Endothelial cell of umbilical vein (primary cell): Measurements from ENCODE around the gene TARBP2. TPM values are rescaled to one million over a fixed set of nuclear protein-coding genes. Genes with fewer than 3 reads are reported as not detected.

Experiments used
- BruUV-seq: library from RNA; stranded (reverse); fragments of 400-500 nt; replicated peaks from 2 replicates; lab custom pipeline; 2021; lab: Mats Ljungman, UMichigan
- CTCF ChIA-PET: fragments of 300-600, 350-600 bp; sonication (Branson Sonifier 250); formaldehyde crosslinking; loops from one replicate; lab custom pipeline; 2021; ENCODE audit warnings: antibody characterized with exemption, inconsistent platforms; lab: Charles Lee
- POLR2A ChIA-PET: fragments of 300-600, 350-600 bp; sonication (Branson Sonifier 250); formaldehyde crosslinking; loops from one replicate; lab custom pipeline; 2021; ENCODE audit warnings: antibody characterized with exemption, inconsistent platforms; lab: Charles Lee
- DNase-seq: peaks from one replicate; pipeline ENCODE4 v3.0.0-alpha.2; 2011; ENCODE audit warnings: low read depth, low spot score
- FAIRE-seq: peaks from 2 replicates; lab custom pipeline; 2011; peaks lifted over from hg19 to GRCh38; lab: Jason Lieb, UNC
- H2AFZ ChIP-seq: 2 replicates; pipeline ENCODE4 v1.6.0; 2012; ENCODE audit warnings: low read depth, low read length, control low read depth, inconsistent platforms
- H3K27ac ChIP-seq: 2 replicates; pipeline ENCODE4 v1.5.1; 2011; ENCODE audit warnings: low read depth, mild to moderate bottlenecking, control low read depth, low read length, moderate library complexity; ENCODE audit not compliant: insufficient read depth
- H3K27me3 ChIP-seq, 2 experiments: 2 replicates each; pipeline versions ENCODE4 v1.6.0 to v1.6.1; 2011; ENCODE audit warnings: low read length in 2 of 2, mixed read lengths in 1 of 2; ENCODE audit not compliant: control insufficient read depth in 2 of 2, insufficient read depth in 2 of 2
- H3K36me3 ChIP-seq, 2 experiments: 2 replicates in 1 of 2; 3 replicates in 1 of 2; pipeline ENCODE4 v1.5.1; 2011; ENCODE audit warnings: low read length in 2 of 2, mild to moderate bottlenecking in 1 of 2, moderate library complexity in 1 of 2; ENCODE audit not compliant: control insufficient read depth in 2 of 2, insufficient read depth in 2 of 2; ENCODE audit errors: extremely low read depth in 1 of 2
- H3K4me1 ChIP-seq: 3 replicates; pipeline ENCODE4 v1.5.1; 2011; ENCODE audit warnings: mild to moderate bottlenecking, low read length; ENCODE audit not compliant: control insufficient read depth, insufficient read depth; ENCODE audit errors: extremely low read depth
- H3K4me2 ChIP-seq: 2 replicates; pipeline ENCODE4 v1.6.1; 2011; ENCODE audit warnings: low read length, control low read depth, mixed read lengths; ENCODE audit not compliant: insufficient read depth
- H3K4me3 ChIP-seq, 3 experiments: fragments of 200-600 bp in 1 of 3; sonication (generic), shearing (Covaris generic) in 1 of 3; replicated peaks in 1 of 3; 2 replicates each; pipeline ENCODE4 v1.5.1; 2011 to 2016; ENCODE audit warnings: control low read depth in 3 of 3, low read length in 3 of 3, mild to moderate bottlenecking in 2 of 3, inconsistent platforms in 1 of 3, low read depth in 1 of 3, moderate library complexity in 1 of 3; ENCODE audit not compliant: insufficient read depth in 1 of 3
- H3K79me2 ChIP-seq: 2 replicates; pipeline ENCODE4 v1.6.0; 2012; ENCODE audit warnings: low read length, inconsistent platforms; ENCODE audit not compliant: control insufficient read depth, insufficient read depth
- H3K9ac ChIP-seq: replicated peaks from 2 replicates; pipeline ENCODE3; 2011; ENCODE audit warnings: low read length, control low read depth; ENCODE audit not compliant: insufficient read depth; ENCODE audit errors: extremely low read depth
- H3K9me1 ChIP-seq: replicated peaks from 3 replicates; pipeline ENCODE4 v1.6.0; 2011; ENCODE audit warnings: mild to moderate bottlenecking, low read length; ENCODE audit not compliant: control insufficient read depth, insufficient read depth; ENCODE audit errors: extremely low read depth
- H3K9me3 ChIP-seq: replicated peaks from 2 replicates; pipeline ENCODE4 v1.5.1; 2012; ENCODE audit warnings: low read length, inconsistent platforms; ENCODE audit not compliant: control insufficient read depth, insufficient read depth
- H4K20me1 ChIP-seq: replicated peaks from 2 replicates; pipeline ENCODE3; 2011; ENCODE audit warnings: mild to moderate bottlenecking, low read length; ENCODE audit not compliant: control insufficient read depth, insufficient read depth; ENCODE audit errors: extremely low read depth
- CTCF ChIP-seq, 2 donors: IDR thresholded peaks; 1 replicate in 1 of 2; 2 replicates in 1 of 2; pipeline ENCODE4 v1.5.1; 2011; ENCODE audit warnings: low read length in 2 of 2, mild to moderate bottlenecking in 2 of 2, moderate library complexity in 2 of 2, control low read depth in 1 of 2, inconsistent platforms in 1 of 2, low read depth in 1 of 2; ENCODE audit not compliant: insufficient read depth in 1 of 2; ENCODE audit errors: extremely low read depth in 1 of 2
- EZH2 ChIP-seq: IDR thresholded peaks from 2 replicates; pipeline ENCODE4 v1.6.1; 2012; ENCODE audit warnings: borderline replicate concordance, low read depth, mild to moderate bottlenecking, moderate library complexity, low read length, inconsistent platforms; ENCODE audit not compliant: severe bottlenecking
- FOS ChIP-seq: IDR thresholded peaks from 2 replicates; pipeline ENCODE4 v1.6.1; 2011; ENCODE audit warnings: mild to moderate bottlenecking, low read length, moderate library complexity, borderline replicate concordance; ENCODE audit not compliant: insufficient read depth
- GATA2 ChIP-seq: IDR thresholded peaks from 2 replicates; pipeline ENCODE4 v1.7.0; 2011; ENCODE audit warnings: low read depth, mild to moderate bottlenecking, moderate library complexity, mixed read lengths, low read length; ENCODE audit not compliant: insufficient read length, insufficient read depth
- JUN ChIP-seq: IDR thresholded peaks from 2 replicates; pipeline ENCODE4 v1.6.1; 2011; ENCODE audit warnings: borderline replicate concordance, low read depth; ENCODE audit not compliant: insufficient read length, insufficient read depth
- MAX ChIP-seq: IDR thresholded peaks from 2 replicates; pipeline ENCODE4 v1.6.1; 2011; ENCODE audit not compliant: insufficient read depth, insufficient read length
- MYC ChIP-seq: IDR thresholded peaks from one replicate; pipeline ENCODE4 v1.6.1; 2011; ENCODE audit warnings: mild to moderate bottlenecking, low read depth, low read length
- POLR2A ChIP-seq: IDR thresholded peaks from 2 replicates; pipeline ENCODE4 v1.6.1; 2012; ENCODE audit warnings: low read depth, mild to moderate bottlenecking, control low read depth, low read length
- POLR2AphosphoS5 ChIP-seq: IDR thresholded peaks from 2 replicates; pipeline ENCODE4 v1.6.1; 2012; ENCODE audit warnings: low read depth, mild to moderate bottlenecking, control low read depth, low read length, moderate library complexity; ENCODE audit not compliant: insufficient read depth
- dilution Hi-C: fragments of 300-500 bp; cut with MboI; formaldehyde crosslinking; loops from one replicate; pipeline ENCODE4 v1.15.0; 2019; ENCODE audit warnings: low sequenced_read_pairs; ENCODE audit not compliant: extremely low pct_ligation_motif_present
- intact Hi-C: fragments of 100-400 bp; cut with micrococcal nuclease; formaldehyde crosslinking; loops from one replicate; pipeline ENCODE4 v1.10.0; 2022
- polyA plus RNA-seq, 4 experiments: library from polyadenylated mRNA; depleted of rRNA in 3 of 4; stranded (reverse) in 3 of 4; unstranded in 1 of 4; fragments of >200 nt; gene quantifications; 2 replicates each; pipeline versions ENCODE4 v1.2.1 to v1.2.3, GENCODE V29; 2011 to 2012; ENCODE audit warnings: missing spikeins in 1 of 4
- total RNA-seq: library from RNA; stranded (reverse); gene quantifications from 2 replicates; pipeline ENCODE4 v1.2.3, GENCODE V29; 2021

The TARBP2 gene
- total and polyA plus RNA-seq, 2 donors (not counting 3 experiments of a cell fraction or from before 2014, with no cell fraction given), result 57.2 to 82.8 TPM

GRCh38 chr12:53513712-53514410, 12.8 kb downstream of the TARBP2 start:
- Histone ChIP-seq H3K4me1 (peaks cover under 1% of the 10 kb centered on the region), H3K79me2 (no peaks in the 10 kb centered on the region), H3K27ac (no peak overlapping the region), H3K27me3 (no peaks in the 10 kb centered on the region), H4K20me1 (no peaks in the 10 kb centered on the region), H3K36me3 (peaks cover 16 to 35% of the 10 kb centered on the region in 2 experiments), H3K4me2 (no peak overlapping the region), H3K9me3 (no peaks in the 10 kb centered on the region), H3K9ac (no peak overlapping the region), H3K9me1 (no peaks in the 10 kb centered on the region), H3K4me3 (no peak overlapping the region), H2AFZ (no peak overlapping the region)
- no peak for FAIRE-seq
- ChIA-PET POLR2A (interaction anchor here (0.6 kb wide), 1 partner anchor 147 kb away, joined by 3 read pairs; no protein-coding TSS in a partner anchor), CTCF (interaction anchor here (0.7 to 1.0 kb wide), 2 partner anchors 11 to 162 kb away, joined by 3 read pairs; no protein-coding TSS in a partner anchor)
- TF ChIP-seq JUN (no peak), MYC (no peak), GATA2 (no peak), POLR2A (no peak), MAX (no peak), CTCF (IDR thresholded peaks at IDR 0.05; ENCODE audit: extremely low read depth in 1 of 2, insufficient read depth in 1 of 2, low read depth in 1 of 2, low read length in 2 of 2) (no peak), EZH2 (no peak), FOS (no peak), POLR2AphosphoS5 (no peak)
- intact Hi-C loops (no loop called here), dilution Hi-C loops (no loop called here)
- no peak for DNase-seq
- no TSS peak for BruUV-seq
